Loucy (cell line): ENCODE measurements around the gene GLT6D1.

ENCODE experiments used
- EZH2phosphoT487 ChIP-seq: fragments of 200-600 bp; IDR thresholded peaks from 2 replicates; pipeline ENCODE4 v1.6.1; 2018; ENCODE audit warnings: antibody characterized with exemption, mild to moderate bottlenecking, moderate library complexity, borderline replicate concordance
- TF ChIP-seq, protein P1 (sequence below): fragments of 200-600 bp; sonication (generic); conservative IDR thresholded peaks from 2 replicates; pipeline ENCODE4 v1.5.1; 2014; ENCODE audit warnings: mild to moderate bottlenecking, antibody characterized with exemption, low read length

- TF ChIP-seq, protein P1, sequence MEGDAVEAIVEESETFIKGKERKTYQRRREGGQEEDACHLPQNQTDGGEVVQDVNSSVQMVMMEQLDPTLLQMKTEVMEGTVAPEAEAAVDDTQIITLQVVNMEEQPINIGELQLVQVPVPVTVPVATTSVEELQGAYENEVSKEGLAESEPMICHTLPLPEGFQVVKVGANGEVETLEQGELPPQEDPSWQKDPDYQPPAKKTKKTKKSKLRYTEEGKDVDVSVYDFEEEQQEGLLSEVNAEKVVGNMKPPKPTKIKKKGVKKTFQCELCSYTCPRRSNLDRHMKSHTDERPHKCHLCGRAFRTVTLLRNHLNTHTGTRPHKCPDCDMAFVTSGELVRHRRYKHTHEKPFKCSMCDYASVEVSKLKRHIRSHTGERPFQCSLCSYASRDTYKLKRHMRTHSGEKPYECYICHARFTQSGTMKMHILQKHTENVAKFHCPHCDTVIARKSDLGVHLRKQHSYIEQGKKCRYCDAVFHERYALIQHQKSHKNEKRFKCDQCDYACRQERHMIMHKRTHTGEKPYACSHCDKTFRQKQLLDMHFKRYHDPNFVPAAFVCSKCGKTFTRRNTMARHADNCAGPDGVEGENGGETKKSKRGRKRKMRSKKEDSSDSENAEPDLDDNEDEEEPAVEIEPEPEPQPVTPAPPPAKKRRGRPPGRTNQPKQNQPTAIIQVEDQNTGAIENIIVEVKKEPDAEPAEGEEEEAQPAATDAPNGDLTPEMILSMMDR: no peak
- TF ChIP-seq EZH2phosphoT487: no peak
Measured at GRCh38 chr9:135584371-135584770, 55.0 kb downstream of the GLT6D1 start.
